Pancreas (tissue), 10 donors: Measurements from ENCODE around the gene MMP10. TPM values are rescaled to one million over a fixed set of nuclear protein-coding genes. Genes with fewer than 3 reads are reported as not detected.

Experiments used
- ATAC-seq, 4 donors: fragments of 200-7000 bp; cut with Tn5 transposase; one replicate each; pipeline versions ENCODE4 v1.8.0 to v1.9.1; 2020; ENCODE audit warnings: mild to moderate bottlenecking in 4 of 4, moderate library complexity in 4 of 4
- DNase-seq, 6 donors: peaks; one replicate each; pipeline ENCODE4 v3.0.0-alpha.2; 2020
- FAIRE-seq: peaks from 2 replicates; lab custom pipeline; 2012; peaks lifted over from hg19 to GRCh38; lab: Jason Lieb, UNC
- H3K27ac ChIP-seq, 4 donors: fragments of 200-600 bp; sonication (generic); 1 replicate in 3 of 4; 2 replicates in 1 of 4; pipeline versions ENCODE4 v1.5.0 to v1.8.0; 2020
- H3K27me3 ChIP-seq, 4 donors: fragments of 200-600 bp; one replicate each; pipeline ENCODE4 v1.8.0; 2021
- H3K36me3 ChIP-seq, 3 donors: fragments of 200-600 bp; sonication (generic) in 1 of 3; one replicate each; pipeline versions ENCODE4 v1.5.0 to v1.8.0; 2020 to 2021
- H3K4me1 ChIP-seq, 3 donors: fragments of 200-600 bp; one replicate each; pipeline ENCODE4 v1.8.0; 2021
- H3K4me3 ChIP-seq, 4 donors: fragments of 200-600 bp; sonication (generic) in 2 of 4; one replicate each; pipeline versions ENCODE4 v1.5.0 to v1.8.0; 2020 to 2021
- H3K9me3 ChIP-seq, 4 donors: fragments of 200-600 bp; one replicate each; pipeline ENCODE4 v1.8.0; 2021
- CTCF ChIP-seq, 4 donors: fragments of 200-600 bp; sonication (generic) in 3 of 4; IDR thresholded peaks; one replicate each; pipeline versions ENCODE4 v1.5.0 to v1.8.0; 2021; ENCODE audit warnings: antibody characterized with exemption in 4 of 4
- WGBS, 2 donors: extraction: QIAGEN DNeasy Blood & Tissue Kit; methylation state at CpG; one replicate each; pipeline ENCODE4 v1.1.7; 2013; 5-methylcytosine and 5-hydroxymethylcytosine counted together
- intact Hi-C, 3 donors: fragments of 100-400 bp; cut with DNase I; formaldehyde crosslinking; loops; one replicate each; pipeline versions ENCODE4 v1.11.1 to v1.14.2; 2022
- polyA plus RNA-seq, 2 donors: library from polyadenylated mRNA; stranded (reverse); fragments of 200-250 nt; gene quantifications; one replicate each; pipeline ENCODE4 v1.2.3, GENCODE V29; 2013
- total RNA-seq, 6 donors: library from RNA; stranded (reverse); fragmentation: NEBNext Ultra II Directional in 4 of 6; extraction: Animal tissue kit (Norgen Biotek cat#: 25700) in 4 of 6; gene quantifications; one replicate each; pipeline versions ENCODE4 v1.2.1 to v1.2.4, GENCODE V29; 2021 to 2023
- donor health status: healthy with polysubstance abuse.
- donor health status: DM: no; HTN: no; CAD: no; lungs with moderate emphysema.
- donor health status: DM: no; HTN: no; CAD: no.
- donor health status: control.
- donor health status: control.
- donor health status: Bipolar disorder and iron deficiency.
- donor health status: DM: yes; HTN: yes; CAD: no.
- donor health status: DM: no; HTN: no; CAD: no.
- donor health status: DM: no; HTN: no; CAD: no.
- donor health status: DM: yes; HTN: yes; CAD: no.

MMP10 gene
- total and polyA plus RNA-seq, 8 donors = 0.09 to 2.9 (median 0.34) TPM; not detected in 1

GRCh38 chr11:102793677-102794290 is 13.4 kb upstream of the MMP10 start:
- 75 to 82% methylated on average over 6 of the region's 6 CpGs for WGBS, 2 donors
- Histone ChIP-seq H3K27me3 (no peaks in the 10 kb centered on the region), H3K4me1 (no peaks in the 10 kb centered on the region), H3K36me3 (no peaks in the 10 kb centered on the region), H3K9me3 (no peaks in the 10 kb centered on the region), H3K4me3 (no peak overlapping the region), H3K27ac (no peak overlapping the region)
- FAIRE-seq (no peak), DNase-seq (no peak), ATAC-seq (peak in 1 of 4 donors; percentile 50)
- intact Hi-C loops = no loop called here
- no peak for TF ChIP-seq CTCF (IDR thresholded peaks at IDR 0.05)

DNA sequence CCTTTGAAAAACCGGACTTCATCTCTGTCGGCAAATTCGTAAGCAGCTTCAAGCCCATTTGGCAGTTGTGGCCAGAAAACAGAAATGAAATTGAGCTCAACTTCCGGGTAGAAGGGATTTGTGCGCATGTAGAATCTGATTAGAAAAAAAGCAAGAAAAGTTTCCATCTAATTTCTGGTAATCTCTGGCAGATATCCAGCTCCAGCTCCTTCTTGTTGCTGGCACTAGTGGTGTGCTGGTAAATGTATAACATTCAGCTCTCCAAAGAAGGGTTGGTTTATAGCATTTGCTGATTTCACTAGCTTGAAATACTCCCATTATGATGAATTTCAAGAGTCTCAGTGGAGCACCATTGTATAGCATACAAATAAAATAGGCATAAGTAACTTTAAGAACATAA is 12.2 kb upstream of the MMP10 start:
- TF ChIP-seq CTCF (IDR thresholded peaks at IDR 0.05) = no peak
- peak in 2 of 4 donors; percentile 40 to 77 for ATAC-seq
- Histone ChIP-seq H3K9me3 (no peaks in the 10 kb centered on the region), H3K4me3 (no peak overlapping the region), H3K4me1 (no peaks in the 10 kb centered on the region), H3K36me3 (no peaks in the 10 kb centered on the region), H3K27me3 (no peaks in the 10 kb centered on the region), H3K27ac (no peak overlapping the region)
- no peak for FAIRE-seq
- DNase-seq = no peak
- intact Hi-C loops = no loop called here
- 39 to 49% methylated on average over 5 of the region's 5 CpGs for WGBS, 2 donors

DNA sequence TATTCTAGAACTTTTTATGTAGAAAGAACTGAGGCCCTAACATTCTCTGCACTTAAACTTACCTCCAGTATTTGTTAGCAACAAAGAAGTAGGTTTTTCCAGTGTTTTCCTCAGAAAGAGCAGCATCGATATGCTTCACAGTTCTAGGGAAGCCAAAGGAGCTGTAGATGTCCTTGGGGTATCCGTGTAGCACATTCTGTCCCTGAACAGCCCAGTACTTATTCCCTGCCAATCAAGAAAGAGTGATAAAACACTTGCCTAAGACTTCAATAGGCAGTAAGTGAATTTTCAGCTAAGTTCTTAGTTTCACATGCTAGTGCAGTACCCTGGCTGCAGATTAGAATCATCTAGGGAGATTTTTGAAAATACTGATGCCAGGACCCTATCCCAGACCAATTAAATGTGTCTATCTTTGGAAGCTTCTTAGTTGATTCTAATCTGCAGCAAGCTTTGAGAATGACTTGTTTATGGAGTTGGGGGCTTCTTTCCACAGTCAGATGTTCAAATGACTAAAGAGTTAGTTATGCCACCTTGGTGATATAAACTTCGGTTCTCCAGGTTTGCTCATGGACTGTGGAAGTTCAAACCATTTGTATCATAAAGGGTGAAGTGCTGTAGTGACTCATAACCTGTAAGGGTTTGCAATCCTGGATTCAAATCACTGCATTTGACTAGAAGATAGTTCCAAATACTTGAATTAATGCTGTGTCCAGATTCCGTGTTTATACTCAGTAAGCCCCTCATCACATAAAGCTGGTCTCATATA is 11.0 kb upstream of the MMP10 start:
- H3K9me3 ChIP-seq = no peaks in the 10 kb centered on the region
- H3K4me1 ChIP-seq = no peaks in the 10 kb centered on the region
- 45 to 59% methylated on average over 4 of the region's 4 CpGs for WGBS, 2 donors
- H3K27me3 ChIP-seq = no peaks in the 10 kb centered on the region
- DNase-seq = no peak
- H3K4me3 ChIP-seq = no peak overlapping the region
- no peak overlapping the region for H3K27ac ChIP-seq
- H3K36me3 ChIP-seq = no peaks in the 10 kb centered on the region
- no peak for ATAC-seq
- no peak for FAIRE-seq
- no peak for TF ChIP-seq CTCF (IDR thresholded peaks at IDR 0.05)
- intact Hi-C loops = no loop called here

DNA sequence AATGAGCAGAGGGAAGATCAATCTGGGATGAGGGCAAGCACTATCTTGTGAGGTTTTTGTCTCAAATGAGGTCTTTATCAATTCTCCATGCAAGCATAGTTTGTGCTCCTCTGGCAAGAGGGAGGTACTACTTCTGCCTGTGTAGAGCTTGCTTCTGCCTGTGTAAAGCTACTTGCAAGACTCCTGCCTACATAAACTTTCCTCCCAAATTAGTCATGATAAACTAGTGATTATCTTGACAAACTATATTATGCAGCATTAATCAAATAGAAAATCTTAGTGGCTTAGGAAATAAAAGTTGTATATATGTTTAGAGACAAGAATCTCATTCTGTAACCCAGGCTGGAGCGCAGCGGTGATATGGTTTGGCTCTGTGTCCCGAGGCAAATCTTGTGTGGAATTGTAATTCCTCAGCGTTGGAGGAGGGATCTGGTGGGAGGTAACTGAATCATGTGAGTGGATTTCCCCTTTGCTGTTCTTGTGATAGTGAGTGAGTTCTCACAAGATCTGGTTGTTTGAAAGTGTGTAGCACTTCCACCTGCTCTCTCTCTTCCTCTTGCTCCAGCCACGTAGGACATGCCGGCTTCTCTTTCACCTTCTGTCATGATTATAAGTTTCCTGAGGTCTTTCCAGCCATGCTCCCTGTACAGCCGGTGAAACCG is 8.0 kb upstream of the MMP10 start:
- H3K27me3 ChIP-seq = no peaks in the 10 kb centered on the region
- H3K4me3 ChIP-seq = no peak overlapping the region
- H3K4me1 ChIP-seq = no peaks in the 10 kb centered on the region
- no peaks in the 10 kb centered on the region for H3K36me3 ChIP-seq
- DNase-seq (no peak), ATAC-seq (no peak), FAIRE-seq (no peak)
- H3K27ac ChIP-seq = no peak overlapping the region
- no peak for TF ChIP-seq CTCF (IDR thresholded peaks at IDR 0.05)
- no peaks in the 10 kb centered on the region for H3K9me3 ChIP-seq
- intact Hi-C loops = no loop called here
- WGBS, 2 donors = 78 to 89% methylated on average over 8 of the region's 8 CpGs
